ENCODE data around the gene TSPAN12. TPM values are rescaled to one million over a fixed set of nuclear protein-coding genes. Genes with fewer than 3 reads are reported as not detected.

TSPAN12 gene
- total RNA-seq, 1 experiment from 2014 or later: 8.7 TPM

- no peak overlapping the region for H3K23ac ChIP-seq (ENCODE audit: insufficient read length, low read depth, low read length)
- Mint-ChIP-seq H3K36me3 (ENCODE audit: insufficient read depth in 1 of 3, low read depth in 3 of 3) (peaks cover 9 to 13% (median 10%) of the 10 kb centered on the region in 3 experiments), H3K27me3 (ENCODE audit: low read depth) (no peaks in the 10 kb centered on the region), H3K4me3 (no peak overlapping the region), H3K9me3 (peaks cover 0 to 3% of the 10 kb centered on the region in 2 experiments; a peak in 2 of 5 replicates), H3K4me1 (peaks cover 10 to 15% of the 10 kb centered on the region in 2 experiments), H3K27ac (no peak overlapping the region)
- no peak for DNase-seq
- no peak overlapping the region for H2BK20ac ChIP-seq (ENCODE audit: low read depth, low read length, poor library complexity, severe bottlenecking)
- H2BK5ac ChIP-seq (ENCODE audit: insufficient read length, low read length): no peak overlapping the region
- no peak overlapping the region for H2AFZ ChIP-seq (ENCODE audit: low read length)
- H3T11ph ChIP-seq (ENCODE audit: low read length): no peak overlapping the region
- no peak overlapping the region for H3K18ac ChIP-seq (ENCODE audit: insufficient read length, low read depth, low read length)
- no peak overlapping the region for H4K8ac ChIP-seq (replicated peaks; ENCODE audit: insufficient read length, low read depth, low read length)
- H4K20me1 ChIP-seq (ENCODE audit: control insufficient read depth, insufficient read depth, insufficient read length): no peaks in the 10 kb centered on the region
- no peak overlapping the region for H2AK5ac ChIP-seq (ENCODE audit: insufficient read length, low read length)
- no peak overlapping the region for H2BK12ac ChIP-seq (ENCODE audit: insufficient read length, low read depth, low read length)
- no peak overlapping the region for H3K4ac ChIP-seq (ENCODE audit: low read depth, low read length)
- H3K4me1 ChIP-seq (ENCODE audit: insufficient read depth, low read length): no peaks in the 10 kb centered on the region
- H2BK120ac ChIP-seq (ENCODE audit: low read depth, low read length, poor library complexity, severe bottlenecking): no peak overlapping the region
- no peak for TF ChIP-seq CTCF (conservative IDR thresholded peaks at IDR 0.05)
- H3K56ac ChIP-seq (ENCODE audit: insufficient read length, low read depth, low read length): no peak overlapping the region
- no peak overlapping the region for H3K4me2 ChIP-seq (ENCODE audit: insufficient read depth, insufficient read length, low read length)
- no peak overlapping the region for H2BK15ac ChIP-seq (ENCODE audit: low read depth, low read length)
- H3K23me2 ChIP-seq (ENCODE audit: insufficient read length, low read depth, low read length, poor library complexity, severe bottlenecking): no peaks in the 10 kb centered on the region
- H3K9me3 ChIP-seq (ENCODE audit: control insufficient read depth, low read depth, low read length): no peaks in the 10 kb centered on the region
- no peak overlapping the region for H3K14ac ChIP-seq (ENCODE audit: insufficient read depth, low read length)
- no peaks in the 10 kb centered on the region for H3K27me3 ChIP-seq (ENCODE audit: insufficient read depth, low read length)
- no peaks in the 10 kb centered on the region for H3K79me1 ChIP-seq (ENCODE audit: insufficient read depth, low read depth, low read length, poor library complexity, severe bottlenecking)
- no peak overlapping the region for H3K9ac ChIP-seq (ENCODE audit: extremely low read depth, insufficient read length, low read length)
- WGBS (ENCODE audit: extremely low coverage, insufficient read length, low lambda C conversion rate): no CpG with 5 or more reads among the region's 3 CpGs
- no peak overlapping the region for H3K27ac ChIP-seq (ENCODE audit: insufficient read length, low read depth, low read length)
- H3K79me2 ChIP-seq (ENCODE audit: insufficient read depth, low read length): no peaks in the 10 kb centered on the region
- H4K5ac ChIP-seq (ENCODE audit: insufficient read length, low read depth, low read length): no peak overlapping the region
- H4K91ac ChIP-seq (ENCODE audit: insufficient read length, low read depth, low read length): no peak overlapping the region
These were observed 64.6 kb downstream of the TSPAN12 start for GRCh38 chr7:120793213-120793936.
